ENCODE data around the gene WDR86.
A peak's percentile ranks its signal among the peaks of the same experiment; 100 is the strongest.

WDR86 gene

DNA sequence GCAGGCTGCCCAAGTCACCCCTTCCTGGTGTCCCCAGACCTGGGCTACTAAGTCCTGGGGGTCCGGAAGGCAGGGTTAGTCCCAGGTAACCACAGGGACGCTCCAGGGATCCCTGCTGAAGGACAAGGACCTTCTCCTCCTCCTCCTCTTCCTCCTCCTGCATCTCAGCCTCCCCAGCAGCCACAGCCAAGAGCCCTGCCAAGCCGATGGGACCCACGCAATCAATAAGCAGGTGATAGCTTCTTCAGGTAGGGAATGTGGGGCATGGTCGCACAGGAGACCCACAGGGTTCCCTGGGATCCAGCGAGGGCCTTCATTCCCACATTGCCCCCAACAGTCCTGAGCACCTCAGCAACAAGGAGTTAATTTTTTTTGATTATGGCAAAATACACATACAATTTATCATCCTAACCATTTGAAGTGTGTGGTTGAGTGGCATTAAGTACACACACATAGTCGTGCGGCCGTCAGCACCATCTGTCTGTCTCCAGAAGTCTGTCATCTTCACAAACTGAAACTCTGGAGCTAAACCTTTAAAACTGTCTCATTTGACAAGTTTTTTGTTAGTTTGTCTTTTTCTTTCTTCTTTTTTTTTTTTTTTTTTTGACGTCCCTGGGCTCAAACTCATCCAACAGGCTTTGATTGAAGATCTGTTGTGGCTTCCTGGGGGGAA, 18.0 kb upstream of the WDR86 start:
- DNase-seq (ENCODE audit: low read depth, low spot score) = no peak

DNA sequence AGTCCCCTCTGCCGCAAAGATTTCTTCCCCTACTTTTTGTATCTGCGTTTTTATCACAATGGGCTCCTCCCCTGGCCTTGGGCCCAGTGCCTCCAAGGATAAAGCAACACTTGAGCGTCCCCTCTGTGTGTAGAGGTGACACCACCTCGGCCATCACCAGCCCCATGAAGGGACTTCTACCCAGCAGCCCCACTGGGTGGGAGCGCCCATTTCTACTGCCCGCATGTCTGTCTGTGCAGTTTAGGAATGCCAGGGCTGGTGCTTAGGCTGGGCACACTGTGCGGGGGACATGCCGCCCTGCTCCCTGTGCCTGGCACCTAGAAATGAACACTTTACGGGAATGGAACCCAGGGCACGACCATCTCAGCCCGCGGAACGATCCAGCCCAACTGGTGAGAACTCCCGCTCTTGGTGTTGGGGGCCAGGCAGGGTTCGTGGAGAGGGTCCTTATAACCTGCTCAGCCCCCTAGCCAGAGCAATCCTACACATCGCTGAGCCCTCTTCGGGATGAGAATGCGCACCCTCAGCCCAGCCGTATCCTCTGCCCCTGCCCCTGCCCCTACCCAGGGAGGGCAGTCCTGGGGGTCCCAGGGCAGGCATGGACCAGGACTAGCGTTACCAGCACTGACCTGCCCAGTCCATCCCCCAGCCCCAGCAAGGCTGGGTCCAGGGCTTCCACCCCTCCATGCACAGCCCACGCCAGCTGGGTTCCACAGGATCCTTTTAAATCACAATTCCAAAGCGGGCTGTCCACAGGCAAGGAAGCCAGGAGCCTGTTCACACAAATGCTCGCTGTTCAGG, 17.3 kb upstream of the WDR86 start:
- no peak for DNase-seq (ENCODE audit: low read depth, low spot score)

DNA sequence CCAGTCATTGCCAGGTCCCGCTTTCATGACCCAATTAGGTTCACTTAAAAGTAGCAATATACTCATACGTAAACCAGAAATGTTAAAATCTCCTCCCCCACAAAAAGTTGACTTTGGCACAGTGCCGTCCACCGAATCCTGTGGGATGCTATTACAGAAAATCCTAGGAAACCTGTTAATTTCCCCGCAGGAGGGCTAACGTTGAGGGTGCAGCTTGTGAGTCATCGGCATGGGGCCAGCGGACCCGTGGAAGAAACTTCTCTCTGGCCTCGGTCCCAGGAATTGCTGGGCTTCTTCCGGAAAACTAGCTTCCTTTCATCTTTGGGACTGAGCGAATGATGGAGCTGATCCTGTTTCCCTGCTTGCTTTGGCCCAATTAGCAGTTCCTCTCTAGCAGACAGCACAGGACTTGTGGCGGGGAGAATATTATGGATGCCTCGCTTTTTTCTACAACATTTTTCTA, 16.6 kb upstream of the WDR86 start:
- DNase-seq (ENCODE audit: low read depth, low spot score) = peak; percentile 44

DNA sequence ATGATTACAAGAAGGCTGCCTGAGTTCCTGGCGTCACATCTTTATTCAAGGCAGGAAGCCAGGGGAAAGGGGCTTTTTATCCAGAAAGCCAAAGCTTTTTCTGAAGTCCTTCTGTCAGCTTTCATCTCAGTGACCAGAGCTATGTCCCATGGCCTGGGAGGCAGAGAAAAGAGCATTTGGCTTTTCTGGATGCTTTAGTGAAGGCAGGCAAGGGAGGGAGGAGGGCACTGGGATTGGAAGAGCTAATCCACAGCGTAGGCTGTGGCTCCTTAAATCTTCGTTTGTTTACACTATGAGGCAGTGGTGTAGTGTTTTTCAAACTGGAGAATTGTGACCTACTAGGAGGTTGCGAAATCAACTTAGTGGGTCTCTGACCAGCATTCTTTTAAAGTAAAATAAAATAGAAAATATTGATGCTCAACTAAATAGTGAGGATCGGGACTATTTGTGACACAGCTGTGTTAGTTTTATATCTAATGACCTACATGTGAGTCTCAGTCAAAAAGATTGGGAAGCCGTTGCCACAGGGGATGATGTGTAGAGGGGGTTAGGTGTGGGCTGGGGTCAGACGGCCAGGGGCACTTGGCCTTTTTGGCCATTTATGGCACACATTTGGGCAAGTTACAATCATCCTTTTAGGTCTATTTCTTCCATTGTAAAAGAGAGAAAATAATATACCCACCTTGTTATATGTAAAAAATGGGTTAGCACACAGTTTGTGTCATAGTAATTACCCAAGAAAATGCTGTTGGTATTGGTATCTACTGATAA, 16.0 kb upstream of the WDR86 start:
- DNase-seq (ENCODE audit: low read depth, low spot score) = peak; percentile 41

DNA sequence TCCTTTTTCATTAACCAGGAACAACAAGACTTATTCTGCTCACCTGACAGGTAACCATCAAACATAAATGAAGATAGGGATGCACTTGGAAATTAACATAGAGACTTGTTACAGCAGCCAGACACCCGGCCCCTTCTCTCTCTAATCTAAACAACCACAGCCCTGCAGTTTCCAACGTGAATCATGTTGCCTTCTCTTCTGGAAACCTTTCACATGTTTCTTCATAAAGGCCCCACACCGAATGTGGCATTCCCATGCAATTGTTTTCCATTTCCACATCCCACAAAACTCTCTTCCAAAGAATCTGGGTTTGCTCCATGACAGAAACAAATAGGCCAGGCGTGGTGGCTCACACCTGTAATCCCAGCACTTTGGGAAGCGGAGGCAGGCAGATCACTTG, 15.0 kb upstream of the WDR86 start:
- DNase-seq (ENCODE audit: low read depth, low spot score) = no peak

DNA sequence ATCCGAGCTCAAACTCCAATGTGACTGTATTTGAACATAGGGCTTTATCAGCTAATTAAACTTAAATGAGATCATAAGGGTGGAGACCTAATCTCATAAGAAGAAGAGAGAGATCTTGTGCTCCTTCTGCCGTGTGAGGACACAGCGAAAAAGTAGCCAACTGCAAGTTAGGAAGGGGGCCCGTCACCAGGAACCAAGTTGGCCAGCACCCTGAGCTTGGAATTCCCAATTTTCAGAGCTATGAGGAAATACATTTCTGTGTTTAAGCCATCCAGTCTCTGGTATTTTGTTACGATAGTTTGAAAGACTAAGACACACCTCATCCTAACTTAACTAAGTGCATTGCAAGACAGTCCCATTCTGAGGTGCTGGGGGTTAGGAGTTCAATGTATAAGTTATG, 14.1 kb upstream of the WDR86 start:
- no peak for DNase-seq (ENCODE audit: low read depth, low spot score)

DNA sequence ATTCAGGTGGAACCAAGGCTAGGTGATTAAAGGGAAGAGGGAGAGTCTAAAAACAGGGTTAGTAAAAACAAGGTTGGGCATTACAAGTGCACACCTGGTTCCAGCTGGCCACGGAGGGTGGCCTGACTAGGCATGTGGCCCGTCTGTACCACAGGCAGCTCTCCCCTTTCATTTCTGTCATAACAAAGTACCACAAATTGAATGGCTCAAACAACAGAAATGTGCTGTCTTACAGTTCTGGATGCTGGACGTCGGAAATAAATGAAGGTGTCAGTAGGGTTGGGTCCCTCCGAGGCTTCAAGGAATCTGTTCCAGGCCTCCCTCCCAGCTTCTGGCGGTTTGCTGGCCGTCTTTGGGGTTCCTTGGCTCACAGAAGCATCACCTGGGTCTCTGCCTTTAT, 13.4 kb upstream of the WDR86 start:
- DNase-seq (ENCODE audit: low read depth, low spot score) = no peak

DNA sequence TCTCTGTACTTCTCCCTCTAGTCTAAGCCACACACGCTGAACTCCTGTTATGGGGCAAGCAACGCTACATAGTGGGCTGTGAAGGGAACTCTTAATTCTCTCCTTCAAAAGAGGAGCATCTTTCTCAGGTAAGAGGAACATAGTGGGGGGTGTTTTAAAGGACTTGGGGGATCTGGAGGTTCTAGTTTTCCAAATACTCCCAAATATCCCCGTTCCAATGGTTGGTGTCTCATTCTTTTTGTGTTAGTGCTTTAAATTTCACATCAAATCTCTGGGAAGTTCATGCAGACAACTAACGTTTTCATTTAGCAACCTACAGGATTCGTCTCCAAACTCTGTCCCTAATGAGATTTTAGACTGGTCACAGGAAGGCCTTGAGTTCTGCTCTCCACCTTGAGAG, 12.4 kb upstream of the WDR86 start:
- DNase-seq (ENCODE audit: low read depth, low spot score) = no peak

DNA sequence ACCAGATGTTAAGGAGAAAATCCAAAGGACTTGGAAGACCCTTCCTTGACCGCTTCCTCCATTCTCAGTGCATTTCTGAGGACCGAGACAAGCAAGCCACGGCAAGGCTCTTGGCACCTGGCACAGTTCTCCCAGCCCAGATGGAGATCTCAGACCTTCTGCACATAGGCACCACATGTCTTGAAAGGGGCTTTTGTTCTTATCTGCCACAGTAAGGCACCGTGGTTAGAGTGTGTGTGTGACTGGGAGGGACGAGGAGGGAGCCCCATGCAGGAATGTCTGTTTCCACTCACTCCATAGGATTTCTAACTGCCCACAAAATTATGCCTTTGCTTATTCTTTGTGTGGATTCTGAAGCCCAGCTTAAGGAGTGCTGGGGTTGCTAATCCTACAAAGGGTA, 10.3 kb upstream of the WDR86 start:
- no peak for DNase-seq (ENCODE audit: low read depth, low spot score)

DNA sequence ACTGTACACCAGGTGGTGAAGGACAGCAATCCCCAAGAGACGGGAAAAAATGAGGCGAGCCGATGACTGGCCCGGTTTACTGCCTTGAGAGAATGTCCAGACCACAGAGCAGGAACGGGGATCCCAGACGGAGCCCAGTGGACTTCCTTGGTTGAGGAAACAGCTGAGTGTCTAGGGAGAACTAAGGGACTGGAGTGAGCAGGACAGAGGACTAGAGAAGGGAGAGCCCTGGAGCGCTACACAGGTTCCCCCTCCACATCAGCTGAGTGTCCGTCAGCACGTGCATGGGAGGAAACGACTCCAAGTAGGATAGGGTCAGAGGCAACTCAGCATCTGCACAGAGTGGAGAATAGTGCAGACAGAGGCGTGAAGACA, 7.1 kb upstream of the WDR86 start:
- DNase-seq (ENCODE audit: low read depth, low spot score) = no peak

DNA sequence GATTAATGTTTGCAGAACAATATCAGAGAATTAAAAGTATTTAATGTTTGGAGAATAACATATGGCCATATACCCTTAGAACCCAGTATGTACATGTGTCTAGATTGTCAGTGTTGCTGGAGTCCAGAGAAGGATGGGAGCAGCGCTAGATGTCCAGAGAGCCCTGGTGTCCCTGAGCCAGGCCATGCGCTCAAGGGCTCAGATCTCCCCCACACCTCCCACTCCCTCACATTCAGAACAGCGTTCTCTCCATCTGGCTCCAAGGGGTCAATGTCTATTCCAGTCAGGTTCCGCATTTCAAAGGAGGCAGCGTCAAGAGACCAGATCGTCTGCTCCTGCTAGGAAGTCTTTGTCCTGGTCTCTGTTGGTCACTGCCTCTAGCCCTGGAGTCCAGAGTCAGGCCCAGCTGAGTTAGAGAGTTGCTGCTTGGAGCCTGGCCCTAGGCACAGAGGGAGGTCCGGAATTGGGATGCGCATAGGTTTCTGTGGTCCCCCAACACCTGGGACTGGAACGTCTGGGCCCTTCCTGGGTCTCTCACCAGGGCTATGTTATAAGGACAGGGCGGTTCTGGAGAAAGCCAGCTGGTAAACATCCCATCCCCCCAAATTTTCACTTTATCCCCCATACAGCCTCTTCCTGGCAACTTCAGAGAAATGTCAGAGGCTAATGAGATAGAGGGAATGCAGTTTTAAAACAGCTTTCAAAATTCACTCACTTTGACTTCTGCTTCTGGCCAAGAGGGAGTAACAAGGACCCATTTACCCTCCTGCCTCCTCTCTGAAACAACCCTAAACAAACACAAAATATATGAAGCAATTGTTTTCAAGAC, 6.5 kb upstream of the WDR86 start:
- DNase-seq (ENCODE audit: low read depth, low spot score) = no peak

DNA sequence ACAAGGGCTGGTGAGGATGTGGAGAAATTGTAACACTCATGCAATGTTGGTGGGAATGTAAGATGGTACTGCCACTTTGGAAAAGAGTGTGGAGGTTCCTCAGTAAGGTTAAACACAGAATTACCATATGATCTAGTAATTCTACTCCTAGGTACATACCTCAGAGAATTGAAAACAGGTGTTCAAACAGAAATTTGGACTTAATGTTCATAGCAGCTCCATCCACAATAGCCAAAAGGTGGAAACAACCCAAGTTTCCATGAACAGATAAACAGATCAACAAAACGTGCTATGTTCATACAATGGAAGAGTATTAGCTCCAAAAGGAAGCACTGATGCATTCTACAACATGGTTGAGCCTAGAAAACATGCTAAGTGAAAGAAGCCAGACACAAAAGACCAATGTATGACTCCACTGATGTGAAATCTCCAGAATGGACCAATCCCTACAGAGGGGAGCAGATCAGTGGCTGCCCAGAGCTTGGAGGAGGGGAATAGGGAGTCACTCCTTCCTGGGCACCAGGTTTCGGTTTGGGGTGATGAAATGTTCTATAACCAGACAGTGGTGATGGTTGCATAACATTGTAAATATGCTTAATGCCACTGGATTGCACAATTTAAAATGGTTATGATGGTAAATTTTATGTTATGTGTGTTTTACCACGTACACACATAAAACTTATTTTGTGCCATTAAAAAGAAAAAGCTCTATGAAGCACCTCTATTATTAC, 5.7 kb upstream of the WDR86 start:
- DNase-seq (ENCODE audit: low read depth, low spot score) = no peak

DNA sequence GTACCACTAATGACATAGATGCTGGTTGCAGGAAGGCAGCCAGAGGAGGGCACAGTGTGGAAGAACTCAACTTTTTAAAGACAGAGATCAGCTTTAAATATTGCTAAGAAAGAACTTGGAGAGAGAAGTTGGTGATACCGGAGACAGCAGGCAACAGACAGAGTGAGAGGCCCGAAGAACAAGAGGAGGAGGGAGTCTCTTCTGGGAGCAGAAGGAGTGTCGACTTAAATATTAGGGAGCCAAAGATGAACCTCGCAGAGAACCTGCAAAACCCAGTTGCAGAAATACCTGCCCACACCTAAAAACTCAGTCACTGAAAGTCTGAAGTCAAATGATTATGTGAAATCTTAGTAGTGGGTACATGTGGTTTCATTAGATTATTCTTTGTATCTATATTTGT, 3.4 kb upstream of the WDR86 start:
- no peak for DNase-seq (ENCODE audit: low read depth, low spot score)

DNA sequence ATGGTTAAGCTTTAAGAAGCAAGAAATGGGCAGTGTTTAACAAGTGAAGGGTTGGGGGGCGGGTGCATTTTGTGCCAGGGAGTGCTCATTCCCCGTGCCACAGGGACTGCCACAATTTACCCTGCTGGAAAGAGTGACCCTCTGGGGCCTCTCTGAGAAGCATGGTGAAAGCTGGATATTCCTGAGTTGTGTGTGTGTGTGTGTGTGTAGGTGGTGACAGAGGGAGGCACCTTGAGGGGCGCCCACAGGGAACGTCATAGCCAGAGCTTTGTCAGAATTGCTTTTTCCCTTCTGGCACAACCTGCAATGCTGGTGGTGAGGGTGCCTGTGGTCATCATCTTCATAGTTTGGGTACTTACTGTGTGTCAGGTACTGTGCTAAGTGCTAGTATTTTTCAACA, 2.5 kb upstream of the WDR86 start:
- DNase-seq (ENCODE audit: low read depth, low spot score) = no peak

DNA sequence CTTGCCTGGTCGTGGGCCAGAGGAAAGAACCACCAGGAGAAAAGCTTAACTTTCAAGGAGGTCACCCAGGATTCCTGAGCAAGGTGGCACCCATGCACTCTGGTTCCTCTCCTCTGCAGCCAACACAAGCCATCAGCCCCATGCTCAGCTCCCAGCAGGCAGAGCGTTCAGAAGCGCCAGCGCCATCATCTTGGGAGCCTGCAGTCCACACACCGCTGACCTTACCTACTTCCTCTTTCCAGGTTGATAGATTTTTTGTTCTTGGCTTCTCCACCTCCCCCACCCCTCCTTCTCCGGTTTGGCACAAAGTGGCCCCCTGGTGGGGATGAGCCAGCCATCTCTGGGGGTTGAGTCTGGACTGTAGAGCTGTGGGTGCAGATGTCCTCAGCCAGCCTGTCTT, 1.7 kb upstream of the WDR86 start:
- no peak for DNase-seq (ENCODE audit: low read depth, low spot score)

DNA sequence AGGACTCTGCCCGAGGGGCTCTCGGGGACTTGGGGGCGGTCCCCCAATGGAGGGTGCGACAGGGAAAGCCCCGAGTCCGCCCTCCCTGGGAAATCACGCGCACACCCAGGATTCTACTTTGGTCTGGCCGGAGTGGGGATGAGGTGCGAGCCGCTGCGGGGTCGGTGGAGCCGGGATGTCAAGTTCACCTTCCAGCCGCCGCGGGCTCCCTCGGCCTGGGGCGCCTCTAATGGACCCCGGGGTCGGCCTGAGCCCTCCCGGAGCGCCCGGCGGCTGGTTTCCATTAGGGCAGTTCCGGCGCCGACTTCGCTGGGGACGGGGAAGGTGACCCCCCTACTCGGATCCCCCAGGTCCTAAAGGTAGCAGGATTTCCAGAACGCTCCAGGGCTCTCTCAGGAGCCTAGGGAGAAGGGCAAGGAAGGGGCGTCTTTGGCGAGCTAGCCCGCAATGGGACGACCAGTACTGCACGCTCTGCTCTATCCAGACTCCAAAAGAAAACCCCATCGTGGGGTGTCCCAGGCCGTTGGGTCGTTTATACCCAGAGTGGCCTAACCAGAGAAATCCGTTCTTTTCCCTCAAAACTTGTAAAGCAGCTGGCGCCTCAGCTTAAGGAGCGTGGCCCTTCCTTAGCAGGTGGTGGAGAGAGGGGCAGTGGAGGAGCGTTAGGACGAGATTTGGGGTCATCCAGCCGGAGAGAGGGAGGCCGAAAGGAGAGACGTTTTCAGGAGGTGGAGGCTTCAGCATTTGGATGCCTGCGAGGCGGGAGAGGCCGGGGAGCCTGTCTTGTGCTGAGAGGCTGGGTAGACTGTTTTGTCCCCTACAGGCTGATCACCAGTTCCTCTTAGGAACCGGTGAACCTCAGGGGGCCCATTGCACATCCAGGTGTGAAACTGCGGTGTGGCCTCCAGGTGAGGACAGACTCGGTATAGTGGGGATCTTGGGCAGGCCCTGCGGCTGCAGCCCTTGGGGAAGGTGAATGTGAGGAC, 860 bp upstream of the WDR86 start:
- DNase-seq (ENCODE audit: low read depth, low spot score) = no peak

DNA sequence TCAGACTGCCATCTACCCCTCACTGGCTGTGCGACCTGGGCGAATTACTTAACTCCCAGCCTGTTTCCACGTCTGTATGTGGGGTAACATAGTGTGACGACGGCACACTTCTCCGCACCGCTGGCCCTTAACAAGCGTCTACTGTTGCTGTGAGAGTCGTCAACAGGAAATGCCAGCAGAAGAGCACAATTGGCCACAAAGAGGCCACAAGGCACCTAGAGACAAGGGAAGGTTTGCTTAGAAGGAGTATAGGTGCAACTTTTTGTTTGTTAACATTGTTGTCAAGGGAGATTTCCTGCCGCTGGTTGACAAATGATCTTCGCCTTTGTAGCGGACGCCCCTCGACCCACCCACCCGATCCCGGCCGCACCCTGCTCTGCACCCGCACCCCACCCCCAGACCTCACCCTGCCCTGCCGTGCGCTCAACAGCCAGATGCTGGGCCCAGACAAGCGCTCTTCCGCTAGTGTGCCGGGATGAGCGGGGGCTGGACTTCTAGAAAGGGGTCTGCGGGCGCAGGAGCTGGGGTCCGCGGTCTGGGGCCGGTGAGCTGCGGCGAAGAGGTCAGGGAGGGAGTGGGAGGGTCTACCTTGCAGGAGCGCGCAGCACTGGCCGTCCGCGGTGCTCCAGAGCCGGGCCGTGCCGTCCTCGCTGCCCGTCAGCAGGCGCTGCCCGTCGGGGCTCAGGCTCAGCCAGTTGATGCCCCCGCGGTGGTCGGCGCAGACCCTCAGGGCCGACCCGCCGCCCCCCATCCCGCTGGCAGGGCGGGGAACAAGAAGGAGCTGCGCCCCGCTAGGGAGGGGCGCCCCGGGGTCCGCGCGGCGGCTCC, 785 bp downstream of the WDR86 start:
- no peak for DNase-seq (ENCODE audit: low read depth, low spot score)

DNA sequence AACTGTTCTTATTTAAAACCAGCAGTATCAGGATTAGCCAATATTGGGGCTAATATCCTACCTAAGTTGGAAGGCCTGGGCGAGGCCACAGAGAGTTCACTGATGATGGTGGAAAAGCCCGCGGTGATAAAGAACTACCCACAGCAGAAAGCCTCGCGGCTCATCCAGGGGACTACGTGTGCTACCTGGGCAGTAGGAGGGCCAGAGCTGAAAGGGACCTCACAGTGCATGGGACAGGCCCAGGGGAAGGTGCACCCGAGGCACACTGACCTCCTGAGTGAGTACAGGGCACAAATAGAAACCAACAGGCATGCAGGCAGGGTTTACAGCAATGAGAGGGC, 1.4 kb downstream of the WDR86 start:
- no peak for DNase-seq (ENCODE audit: low read depth, low spot score)

Data from ELF-1 (cell line).